ENCODE data around the gene RGS19. TPM values are rescaled to one million over a fixed set of nuclear protein-coding genes. Genes with fewer than 3 reads are reported as not detected.

The RGS19 gene
- total RNA-seq, 4 donors from 2014 or later: 4.6 to 38.8 (median 6.7) TPM

DNA sequence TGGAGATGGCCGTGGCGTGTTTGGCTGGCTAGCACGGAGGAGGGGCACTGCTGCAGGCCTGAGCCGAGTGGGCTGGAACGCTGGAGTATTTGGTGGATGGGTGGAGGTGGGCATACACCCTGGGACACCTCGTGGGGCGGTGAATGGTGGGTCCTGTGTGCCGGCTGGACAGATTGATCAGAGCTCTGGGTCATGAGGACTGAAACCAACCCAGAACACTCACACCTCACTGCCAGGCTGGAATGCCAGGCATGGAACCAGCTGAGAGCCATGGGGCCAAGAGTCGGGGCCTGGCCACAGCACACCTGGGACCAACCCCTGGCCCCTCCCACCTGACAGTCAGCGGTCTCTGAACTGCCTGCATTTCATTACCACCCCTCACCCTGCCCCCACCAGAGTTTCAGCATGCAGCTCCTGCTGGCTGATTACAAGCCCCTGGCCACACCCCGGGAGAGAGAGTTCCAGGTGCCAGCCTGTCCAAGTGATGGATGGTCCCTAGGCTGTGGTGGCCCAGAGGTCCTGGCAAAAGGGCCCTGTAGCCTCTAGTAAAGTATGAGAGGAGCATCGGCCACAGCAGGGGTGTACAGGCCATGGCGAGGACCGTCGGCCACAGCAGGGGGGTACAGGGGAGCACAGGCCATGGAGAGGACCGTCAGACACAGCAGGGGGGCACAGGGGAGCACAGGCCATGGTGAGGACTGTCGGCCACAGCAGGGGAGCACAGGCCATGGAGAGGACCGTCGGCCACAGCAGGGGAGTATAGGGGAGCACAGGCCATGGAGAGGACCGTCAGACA lies 24.8 kb upstream of the RGS19 start:
- no peak overlapping the region for H3K4me3 ChIP-seq
- no peak overlapping the region for H3K27ac ChIP-seq
- intact Hi-C loops (cut with DNase I; ENCODE audit: low total_unique reads): no loop called here
- H3K27me3 ChIP-seq: peaks cover 4 to 15% of the 10 kb centered on the region in 2 donors
- no peak for DNase-seq
- peaks cover 0 to 6% of the 10 kb centered on the region in 2 donors for H3K4me1 ChIP-seq
- H3K9me3 ChIP-seq: no peaks in the 10 kb centered on the region
- H3K36me3 ChIP-seq: no peaks in the 10 kb centered on the region
- TF ChIP-seq, protein P1, sequence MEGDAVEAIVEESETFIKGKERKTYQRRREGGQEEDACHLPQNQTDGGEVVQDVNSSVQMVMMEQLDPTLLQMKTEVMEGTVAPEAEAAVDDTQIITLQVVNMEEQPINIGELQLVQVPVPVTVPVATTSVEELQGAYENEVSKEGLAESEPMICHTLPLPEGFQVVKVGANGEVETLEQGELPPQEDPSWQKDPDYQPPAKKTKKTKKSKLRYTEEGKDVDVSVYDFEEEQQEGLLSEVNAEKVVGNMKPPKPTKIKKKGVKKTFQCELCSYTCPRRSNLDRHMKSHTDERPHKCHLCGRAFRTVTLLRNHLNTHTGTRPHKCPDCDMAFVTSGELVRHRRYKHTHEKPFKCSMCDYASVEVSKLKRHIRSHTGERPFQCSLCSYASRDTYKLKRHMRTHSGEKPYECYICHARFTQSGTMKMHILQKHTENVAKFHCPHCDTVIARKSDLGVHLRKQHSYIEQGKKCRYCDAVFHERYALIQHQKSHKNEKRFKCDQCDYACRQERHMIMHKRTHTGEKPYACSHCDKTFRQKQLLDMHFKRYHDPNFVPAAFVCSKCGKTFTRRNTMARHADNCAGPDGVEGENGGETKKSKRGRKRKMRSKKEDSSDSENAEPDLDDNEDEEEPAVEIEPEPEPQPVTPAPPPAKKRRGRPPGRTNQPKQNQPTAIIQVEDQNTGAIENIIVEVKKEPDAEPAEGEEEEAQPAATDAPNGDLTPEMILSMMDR (IDR thresholded peaks at IDR 0.05): no peak
- no peak for TF ChIP-seq POLR2A (IDR thresholded peaks at IDR 0.05)

DNA sequence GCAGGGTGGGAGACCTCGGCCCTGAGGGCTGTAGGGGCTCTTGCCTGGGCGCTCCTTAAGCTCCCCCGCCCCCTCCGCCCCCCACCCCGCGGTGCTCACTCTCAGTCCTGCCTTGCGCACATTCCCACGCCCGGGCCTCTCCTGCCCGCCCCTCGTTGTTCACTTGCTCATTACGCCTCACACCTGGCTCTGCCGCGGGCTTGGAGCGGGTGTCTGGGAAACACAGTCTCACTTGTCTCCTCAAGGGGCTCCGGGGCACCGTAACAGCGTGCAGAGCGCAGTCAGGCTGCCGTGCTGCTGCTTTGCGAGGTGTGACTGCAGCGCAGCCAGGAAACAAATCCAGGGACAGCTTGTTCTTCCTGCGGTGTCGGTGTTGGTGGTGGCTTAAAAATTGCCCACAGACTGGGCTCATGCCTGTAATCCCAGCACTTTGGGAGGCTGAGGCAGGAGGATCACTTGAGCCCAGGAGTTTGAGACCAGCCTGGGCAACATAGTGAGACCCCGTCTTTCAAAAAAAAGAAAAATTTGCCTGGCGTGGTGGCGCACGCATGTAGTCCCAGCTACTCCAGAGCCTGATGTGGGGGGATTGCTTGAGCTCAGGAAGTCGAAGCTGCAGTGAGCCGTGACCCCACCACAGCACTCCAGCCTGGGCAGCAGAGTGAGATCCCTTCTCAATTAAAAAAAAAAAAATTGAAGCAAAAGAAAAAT lies 23.5 kb upstream of the RGS19 start:
- Histone ChIP-seq H3K27ac (no peak overlapping the region), H3K4me3 (no peak overlapping the region), H3K27me3 (peaks cover 4 to 15% of the 10 kb centered on the region in 2 donors), H3K36me3 (no peaks in the 10 kb centered on the region), H3K9me3 (no peaks in the 10 kb centered on the region), H3K4me1 (peaks cover 0 to 6% of the 10 kb centered on the region in 2 donors)
- intact Hi-C loops (cut with DNase I; ENCODE audit: low total_unique reads): no loop called here
- no peak for DNase-seq
- TF ChIP-seq, protein P1 (IDR thresholded peaks at IDR 0.05): no peak
- no peak for TF ChIP-seq POLR2A (IDR thresholded peaks at IDR 0.05)

DNA sequence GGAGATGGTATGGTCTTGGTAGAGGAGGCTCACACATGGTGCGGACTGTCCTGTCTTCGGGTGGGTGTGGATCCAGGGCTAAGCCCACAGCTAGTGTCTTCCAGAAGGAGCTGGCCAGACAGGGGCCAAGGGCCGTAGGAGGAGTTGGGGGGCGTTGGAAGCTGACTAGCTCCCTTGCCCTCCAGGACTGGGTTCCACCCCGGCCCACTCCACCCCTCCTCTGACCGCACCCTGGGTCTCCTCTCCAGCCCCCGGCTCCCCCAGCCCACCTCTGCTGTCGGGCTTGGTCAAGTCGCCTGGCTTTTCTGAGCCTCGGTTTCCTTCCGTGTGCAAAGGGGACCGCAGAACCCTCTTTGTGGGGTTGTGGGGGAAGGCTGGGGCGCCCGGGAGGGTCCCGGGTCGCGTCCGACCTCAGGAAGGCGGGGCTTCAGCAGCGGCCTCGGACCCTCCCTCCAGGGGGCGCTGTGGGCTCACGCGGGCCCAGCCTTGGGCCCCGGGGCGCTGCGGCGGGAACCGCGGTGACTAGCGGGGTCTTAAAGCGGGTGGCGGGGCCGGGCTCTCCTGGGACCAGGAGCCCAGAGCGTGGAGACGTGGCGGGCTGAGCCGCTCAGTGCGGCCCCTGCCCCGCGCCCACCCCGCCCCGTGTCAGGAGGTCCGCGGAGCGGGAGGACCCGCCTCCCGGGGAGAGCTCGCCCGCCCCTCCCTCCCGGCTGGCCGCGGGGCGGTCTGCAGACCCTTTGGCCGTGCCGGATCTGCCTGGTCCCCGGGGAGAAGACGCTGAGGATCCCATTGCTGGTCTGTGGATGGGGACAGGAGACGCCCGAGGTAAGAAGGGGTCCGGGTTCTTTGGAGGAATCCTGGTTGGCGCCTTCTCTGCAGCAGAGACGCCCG lies 22.7 kb upstream of the RGS19 start:
- no peaks in the 10 kb centered on the region for H3K36me3 ChIP-seq
- H3K27ac ChIP-seq: no peak overlapping the region
- no peak overlapping the region for H3K4me3 ChIP-seq
- H3K9me3 ChIP-seq: no peaks in the 10 kb centered on the region
- no peak for TF ChIP-seq POLR2A (IDR thresholded peaks at IDR 0.05)
- TF ChIP-seq, protein P1 (IDR thresholded peaks at IDR 0.05): peak in 1 of 4 experiments; percentile 37
- no peak for DNase-seq
- H3K27me3 ChIP-seq: peaks cover 4 to 15% of the 10 kb centered on the region in 2 donors
- peaks cover 0 to 6% of the 10 kb centered on the region in 2 donors for H3K4me1 ChIP-seq
- intact Hi-C loops (cut with DNase I; ENCODE audit: low total_unique reads): no loop called here

DNA sequence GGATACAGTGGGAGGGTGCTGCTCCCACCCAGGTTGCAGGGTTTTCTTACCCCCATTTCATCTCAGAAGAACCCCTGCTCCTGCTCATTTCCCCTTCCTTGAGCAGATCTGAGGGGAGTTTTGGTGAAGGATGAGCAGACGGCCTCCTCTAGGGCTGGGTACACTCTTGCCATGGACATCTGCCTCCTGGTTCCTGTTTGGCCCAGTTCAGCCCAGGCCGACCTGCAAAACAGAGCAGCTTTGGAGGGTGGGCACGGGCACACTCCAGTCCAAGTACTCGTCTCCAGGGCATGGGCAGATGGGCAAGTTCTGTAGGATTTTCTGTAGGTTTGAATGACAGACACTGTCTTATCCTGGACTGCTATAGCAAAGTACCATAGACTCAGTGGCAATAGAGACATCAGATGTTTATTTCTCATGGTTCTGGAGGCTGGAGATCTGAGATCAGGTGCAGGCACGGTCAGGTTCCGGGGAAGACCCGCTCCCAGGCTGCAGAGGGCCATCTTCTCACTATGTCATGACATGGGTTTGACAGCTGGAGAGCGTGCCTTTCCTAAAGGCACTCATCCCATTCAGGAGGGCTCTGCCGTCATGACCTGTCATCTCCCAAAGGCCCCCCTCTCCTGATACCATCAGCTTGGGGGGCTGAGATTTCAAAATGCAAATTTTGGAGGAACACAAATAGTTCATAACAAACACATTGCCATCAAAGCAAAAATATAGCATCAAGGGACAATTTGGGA lies 21.8 kb upstream of the RGS19 start:
- no peak overlapping the region for H3K27ac ChIP-seq
- H3K9me3 ChIP-seq: no peaks in the 10 kb centered on the region
- peaks cover 4 to 15% of the 10 kb centered on the region in 2 donors for H3K27me3 ChIP-seq
- no peaks in the 10 kb centered on the region for H3K36me3 ChIP-seq
- intact Hi-C loops (cut with DNase I; ENCODE audit: low total_unique reads): no loop called here
- no peak for TF ChIP-seq POLR2A (IDR thresholded peaks at IDR 0.05)
- TF ChIP-seq, protein P1 (IDR thresholded peaks at IDR 0.05): no peak
- DNase-seq: no peak
- peaks cover 0 to 6% of the 10 kb centered on the region in 2 donors for H3K4me1 ChIP-seq
- no peak overlapping the region for H3K4me3 ChIP-seq
